ENCODE data around the gene ENTREP3. TPM values are rescaled to one million over a fixed set of nuclear protein-coding genes. Genes with fewer than 3 reads are reported as not detected.

Gene ENTREP3
- total RNA-seq, 1 donor from 2014 or later, result 54.1 TPM

DNA sequence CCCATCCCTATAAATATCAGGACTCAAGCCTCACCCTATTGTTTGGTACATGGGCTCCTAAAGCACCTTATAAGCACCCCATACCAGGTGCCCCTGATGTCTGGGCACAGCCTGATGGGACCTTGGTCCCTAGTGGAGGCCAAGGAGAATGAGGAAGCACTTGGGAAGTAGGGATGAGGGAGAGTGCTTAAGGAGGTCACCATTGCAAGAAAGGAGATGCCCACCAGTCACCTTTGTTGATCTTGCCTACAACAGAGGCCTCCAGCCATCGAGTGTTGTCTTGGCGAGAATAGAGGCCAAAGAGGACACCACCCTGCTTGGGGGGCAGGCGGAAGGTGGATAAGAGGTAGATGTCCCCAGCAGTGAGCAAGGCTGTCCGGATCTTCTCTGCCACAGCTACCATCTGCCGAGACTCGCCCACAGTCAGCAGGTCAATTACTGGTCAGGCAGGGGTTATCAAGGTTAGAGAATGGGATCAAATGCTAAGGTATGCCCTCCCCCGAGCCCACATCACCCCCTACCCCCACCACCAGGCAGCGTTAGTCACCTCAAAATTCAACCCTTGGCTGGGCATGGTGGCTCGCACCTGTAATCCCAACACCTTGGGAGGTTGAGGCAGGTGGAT is 49.2 kb downstream of the ENTREP3 start:
- H3K27me3 Mint-ChIP-seq (ENCODE audit: unreplicated experiment), result peaks cover 25% of the 10 kb centered on the region
- peaks cover 31% of the 10 kb centered on the region for H3K4me1 Mint-ChIP-seq (ENCODE audit: unreplicated experiment)
- no peak for DNase-seq (ENCODE audit: low spot score)
- no peak for TF ChIP-seq CTCF (IDR thresholded peaks at IDR 0.05; ENCODE audit: unreplicated experiment)
- H3K4me3 Mint-ChIP-seq (ENCODE audit: unreplicated experiment), result no peak overlapping the region
- peaks cover 13% of the 10 kb centered on the region for H3K36me3 Mint-ChIP-seq (ENCODE audit: low read depth, unreplicated experiment)
- H3K27ac Mint-ChIP-seq (ENCODE audit: unreplicated experiment), result no peak overlapping the region
- H3K9me3 Mint-ChIP-seq (ENCODE audit: unreplicated experiment), result no peaks in the 10 kb centered on the region

- H3K27me3 Mint-ChIP-seq (ENCODE audit: unreplicated experiment), result peaks cover 30% of the 10 kb centered on the region
- no peak for TF ChIP-seq CTCF (IDR thresholded peaks at IDR 0.05; ENCODE audit: unreplicated experiment)
- no peak overlapping the region for H3K4me3 Mint-ChIP-seq (ENCODE audit: unreplicated experiment)
- DNase-seq (ENCODE audit: low spot score), result no peak
- H3K27ac Mint-ChIP-seq (ENCODE audit: unreplicated experiment), result no peak overlapping the region
- peaks cover 16% of the 10 kb centered on the region for H3K36me3 Mint-ChIP-seq (ENCODE audit: low read depth, unreplicated experiment)
- peaks cover 24% of the 10 kb centered on the region for H3K4me1 Mint-ChIP-seq (ENCODE audit: unreplicated experiment)
- no peaks in the 10 kb centered on the region for H3K9me3 Mint-ChIP-seq (ENCODE audit: unreplicated experiment)
These were observed 50.2 kb downstream of the ENTREP3 start for GRCh38 chr1:155205035-155205434.

- peaks cover 16% of the 10 kb centered on the region for H3K36me3 Mint-ChIP-seq (ENCODE audit: low read depth, unreplicated experiment)
- TF ChIP-seq CTCF (IDR thresholded peaks at IDR 0.05; ENCODE audit: unreplicated experiment), result no peak
These were observed 52.4 kb downstream of the ENTREP3 start for GRCh38 chr1:155202731-155203515.

DNA sequence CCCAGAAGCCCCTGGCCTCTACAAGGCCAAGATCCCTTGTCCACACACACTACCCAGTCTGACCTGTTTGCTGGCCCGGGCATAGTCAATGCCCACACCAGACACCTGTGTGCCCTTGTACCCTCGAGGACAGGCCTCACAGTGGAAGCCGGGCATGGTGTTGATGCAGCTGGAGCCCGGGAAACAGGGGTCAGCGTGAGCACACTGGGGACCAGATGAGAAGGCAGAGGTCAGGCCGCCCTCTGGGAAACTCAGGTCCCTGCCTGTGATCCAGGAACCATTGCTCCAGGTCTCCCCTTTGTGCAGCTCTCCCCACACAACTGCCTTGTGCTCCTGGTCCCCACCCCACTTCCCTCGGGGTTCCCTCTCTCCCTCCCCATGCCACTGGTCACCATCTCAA is 53.1 kb downstream of the ENTREP3 start:
- DNase-seq (ENCODE audit: low spot score), result no peak
- no peak overlapping the region for H3K27ac Mint-ChIP-seq (ENCODE audit: unreplicated experiment)
- TF ChIP-seq CTCF (IDR thresholded peaks at IDR 0.05; ENCODE audit: unreplicated experiment), result no peak

More at GRCh38 chr1:155202731-155203515, 52.4 kb downstream of the ENTREP3 start:
- no peak for DNase-seq (ENCODE audit: low spot score)
- H3K27ac Mint-ChIP-seq (ENCODE audit: unreplicated experiment), result peak overlapping the region; percentile 83
- H3K4me1 Mint-ChIP-seq (ENCODE audit: unreplicated experiment), result peaks cover 10% of the 10 kb centered on the region
- H3K4me3 Mint-ChIP-seq (ENCODE audit: unreplicated experiment), result no peak overlapping the region
- H3K9me3 Mint-ChIP-seq (ENCODE audit: unreplicated experiment), result no peaks in the 10 kb centered on the region
- H3K27me3 Mint-ChIP-seq (ENCODE audit: unreplicated experiment), result peaks cover 21% of the 10 kb centered on the region

DNA sequence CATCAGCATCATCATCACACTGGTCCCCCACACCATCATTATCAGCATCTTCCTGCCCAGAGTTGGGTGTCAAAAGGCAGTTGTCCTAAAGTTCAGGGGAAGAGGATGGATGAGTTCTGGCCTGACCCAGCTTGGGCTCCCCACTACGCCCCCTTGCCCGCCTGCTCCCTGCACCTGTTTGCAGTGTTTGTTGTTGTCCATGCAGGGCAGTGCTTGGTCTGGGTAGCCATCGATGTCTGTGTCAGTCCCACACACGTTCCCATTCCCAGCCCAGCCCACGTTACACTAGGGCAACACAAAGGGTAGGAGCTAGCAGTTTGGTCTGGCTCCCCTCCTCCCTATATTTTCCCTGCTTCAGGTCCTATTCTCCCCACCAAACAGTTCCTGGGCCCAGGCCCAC is 54.4 kb downstream of the ENTREP3 start:
- DNase-seq (ENCODE audit: low spot score), result no peak
- H3K27ac Mint-ChIP-seq (ENCODE audit: unreplicated experiment), result no peak overlapping the region
- H3K4me3 Mint-ChIP-seq (ENCODE audit: unreplicated experiment), result peak overlapping the region; percentile 25
- H3K36me3 Mint-ChIP-seq (ENCODE audit: low read depth, unreplicated experiment), result peaks cover 24% of the 10 kb centered on the region
- H3K4me1 Mint-ChIP-seq (ENCODE audit: unreplicated experiment), result peaks cover 6% of the 10 kb centered on the region
- H3K27me3 Mint-ChIP-seq (ENCODE audit: unreplicated experiment), result peaks cover 22% of the 10 kb centered on the region
- no peak for TF ChIP-seq CTCF (IDR thresholded peaks at IDR 0.05; ENCODE audit: unreplicated experiment)
- H3K9me3 Mint-ChIP-seq (ENCODE audit: unreplicated experiment), result no peaks in the 10 kb centered on the region

More for the DNA sequence above, 53.1 kb downstream of the ENTREP3 start:
- H3K4me1 Mint-ChIP-seq (ENCODE audit: unreplicated experiment), result peaks cover 5% of the 10 kb centered on the region
- peaks cover 20% of the 10 kb centered on the region for H3K36me3 Mint-ChIP-seq (ENCODE audit: low read depth, unreplicated experiment)
- peaks cover 20% of the 10 kb centered on the region for H3K27me3 Mint-ChIP-seq (ENCODE audit: unreplicated experiment)
- H3K4me3 Mint-ChIP-seq (ENCODE audit: unreplicated experiment), result no peak overlapping the region
- H3K9me3 Mint-ChIP-seq (ENCODE audit: unreplicated experiment), result no peaks in the 10 kb centered on the region

All from endothelial cell (in vitro differentiated cells).